ENCODE results near the gene EPM2AIP1. TPM values are rescaled to one million over a fixed set of nuclear protein-coding genes. Genes with fewer than 3 reads are reported as not detected.

Gene EPM2AIP1
- total and polyA plus RNA-seq, 9 of the 15 experiments (the other 6 are each of a cell fraction or from before 2014, with no cell fraction given): 6.7 to 44.8 (median 25.2) TPM

- TF ChIP-seq MLX (CRISPR knock-in tag; conservative IDR thresholded peaks at IDR 0.05): no peak; a peak in 1 of 4 replicates
- no peak for TF ChIP-seq GABPA (tag; conservative IDR thresholded peaks at IDR 0.05; ENCODE audit: low read depth)
- no peak for TF ChIP-seq HMG20B (CRISPR knock-in tag; IDR thresholded peaks at IDR 0.05)
- no peak for TF ChIP-seq ZNF764 (CRISPR knock-in tag; IDR thresholded peaks at IDR 0.05; ENCODE audit: low read depth)
- no peak for TF ChIP-seq ZNF449 (CRISPR knock-in tag; IDR thresholded peaks at IDR 0.05)
- TF ChIP-seq STAT6 (CRISPR knock-in tag; IDR thresholded peaks at IDR 0.05): no peak
- TF ChIP-seq NR2C1 (IDR thresholded peaks at IDR 0.05): no peak
- no peak for TF ChIP-seq NR2C1 (tag; IDR thresholded peaks at IDR 0.05)
- TF ChIP-seq NFIC (IDR thresholded peaks at IDR 0.05): no peak; the same call in 1 of the 2 replicates
- no peak for TF ChIP-seq ZNF445 (CRISPR knock-in tag; IDR thresholded peaks at IDR 0.05; ENCODE audit: low read depth)
- TF ChIP-seq CGGBP1 (CRISPR knock-in tag; IDR thresholded peaks at IDR 0.05): no peak
- TF ChIP-seq MECOM (CRISPR knock-in tag; IDR thresholded peaks at IDR 0.05): no peak
- TF ChIP-seq KLF13 (tag; IDR thresholded peaks at IDR 0.05; ENCODE audit: borderline replicate concordance, low read depth): no peak
- TF ChIP-seq TARDBP (IDR thresholded peaks at IDR 0.05): peak; percentile 67; the same call in 1 of the 2 replicates
- TF ChIP-seq NCOA2 (IDR thresholded peaks at IDR 0.05; ENCODE audit: partially characterized antibody in 2 of 2): no peak
- TF ChIP-seq ZNF79 (CRISPR knock-in tag; IDR thresholded peaks at IDR 0.05; ENCODE audit: low read depth): no peak
- TF ChIP-seq BACH1 (tag; IDR thresholded peaks at IDR 0.05): no peak
- TF ChIP-seq ZNF384 (IDR thresholded peaks at IDR 0.05; ENCODE audit: low read depth, low read length): no peak
- TF ChIP-seq MCM2 (IDR thresholded peaks at IDR 0.05; ENCODE audit: low read depth): no peak
- TF ChIP-seq THAP7 (CRISPR knock-in tag; IDR thresholded peaks at IDR 0.05): no peak
- no peak for TF ChIP-seq RHOXF2B (CRISPR knock-in tag; conservative IDR thresholded peaks at IDR 0.05)
- TF ChIP-seq RUNX1 (IDR thresholded peaks at IDR 0.05; ENCODE audit: low read depth): no peak
Measured at GRCh38 chr3:36991923-36992805, 767 bp downstream of the EPM2AIP1 start (continued).
